NCI-H1694 treated with DMSO at 0.1 percent for 48 hours (cell line): ENCODE measurements around the gene CLEC6A.
"Not testable (repeated sequence)": the region's sequence is repeated elsewhere in the genome, so short reads cannot be mapped to it uniquely, and the experiment has no call there.

Experiments
- DNase-seq: peaks from one replicate; lab custom pipeline; 2025; lab: John Stamatoyannopoulos, UW

Gene CLEC6A

GRCh38 chr12:8495671-8496070, 39.9 kb downstream of the CLEC6A start:
- DNase-seq, result not testable (repeated sequence)

GRCh38 chr12:8496074-8496473, 40.3 kb downstream of the CLEC6A start:
- not testable (repeated sequence) for DNase-seq

- no peak for DNase-seq
These were observed 43.9 kb downstream of the CLEC6A start for GRCh38 chr12:8499616-8500015.

GRCh38 chr12:8501720-8502119, 46.0 kb downstream of the CLEC6A start:
- DNase-seq, result no peak

GRCh38 chr12:8504351-8504750, 48.6 kb downstream of the CLEC6A start:
- DNase-seq, result no peak

GRCh38 chr12:8507596-8507995, 51.8 kb downstream of the CLEC6A start:
- no peak for DNase-seq

GRCh38 chr12:8508223-8508622, 52.5 kb downstream of the CLEC6A start:
- DNase-seq, result no peak

GRCh38 chr12:8508910-8509841, 53.4 kb downstream of the CLEC6A start:
- no peak for DNase-seq

- no peak for DNase-seq
These were observed 57.5 kb downstream of the CLEC6A start, which contains the start of gene CLEC4D for GRCh38 chr12:8513256-8513655. TSS of gene CLEC4D (plus strand) at chr12:8513503. CDS start at chr12:8513733, 230 bp downstream.

- DNase-seq, result no peak
These were observed 62.2 kb downstream of the CLEC6A start for GRCh38 chr12:8517971-8518370.

GRCh38 chr12:8519171-8519570, 63.4 kb downstream of the CLEC6A start:
- DNase-seq, result no peak

- DNase-seq, result no peak
These were observed 71.7 kb downstream of the CLEC6A start for GRCh38 chr12:8527250-8528130.
